IMR-90 (cell line): Measurements from ENCODE around the gene BSPRY.

ENCODE experiments used
- CEBPB ChIP-seq: IDR thresholded peaks from 2 replicates; pipeline ENCODE4 v1.6.1; 2012; ENCODE audit warnings: low read depth, low read length, improper control_type of control experiment
- CHD1 ChIP-seq: IDR thresholded peaks from 2 replicates; pipeline ENCODE4 v1.6.1; 2012; ENCODE audit warnings: low read depth, low read length, improper control_type of control experiment
- CTCF ChIP-seq: conservative IDR thresholded peaks from 2 replicates; pipeline ENCODE4 v1.5.1; 2012; ENCODE audit warnings: mild to moderate bottlenecking, low read depth, low read length, improper control_type of control experiment
- ELK1 ChIP-seq: fragments of 150-350 bp; IDR thresholded peaks from 2 replicates; pipeline ENCODE4 v1.6.1; 2016; ENCODE audit warnings: low read depth, mild to moderate bottlenecking, low read length, moderate library complexity, borderline replicate concordance
- FOS ChIP-seq: fragments of 150-350 bp; IDR thresholded peaks from 2 replicates; pipeline ENCODE4 v1.6.1; 2016; ENCODE audit warnings: low read depth, low read length
- MAFK ChIP-seq: IDR thresholded peaks from 2 replicates; pipeline ENCODE4 v1.6.1; 2012; ENCODE audit warnings: low read depth, low read length, improper control_type of control experiment
- MAZ ChIP-seq: IDR thresholded peaks from 2 replicates; pipeline ENCODE4 v1.6.1; 2012; ENCODE audit warnings: low read depth, mild to moderate bottlenecking, low read length, improper control_type of control experiment, moderate library complexity, borderline replicate concordance
- MXI1 ChIP-seq: IDR thresholded peaks from 2 replicates; pipeline ENCODE4 v1.6.1; 2012; ENCODE audit warnings: low read depth, mild to moderate bottlenecking, low read length, moderate library complexity, borderline replicate concordance
- NFE2L2 ChIP-seq: fragments of 150-350 bp; IDR thresholded peaks from 2 replicates; pipeline ENCODE4 v1.6.1; 2016; ENCODE audit warnings: low read depth, mild to moderate bottlenecking, low read length
- POLR2A ChIP-seq: IDR thresholded peaks from 2 replicates; pipeline ENCODE4 v1.6.1; 2012; ENCODE audit warnings: mild to moderate bottlenecking, low read depth, low read length
- RAD21 ChIP-seq: IDR thresholded peaks from 2 replicates; pipeline ENCODE4 v1.6.1; 2012; ENCODE audit warnings: low read length, improper control_type of control experiment
- RFX5 ChIP-seq: IDR thresholded peaks from 2 replicates; pipeline ENCODE4 v1.8.0; 2012; ENCODE audit warnings: low read depth, mild to moderate bottlenecking, low read length, moderate library complexity
- USF2 ChIP-seq: fragments of 150-350 bp; IDR thresholded peaks from 2 replicates; pipeline ENCODE4 v1.6.1; 2017; ENCODE audit warnings: mild to moderate bottlenecking, antibody characterized with exemption, low read length, low read depth

GRCh38 chr9:113373676-113374392 is 24.5 kb downstream of the BSPRY start:
- TF ChIP-seq CTCF (no peak), RFX5 (no peak), USF2 (no peak), MXI1 (no peak), POLR2A (no peak), MAFK (no peak), ELK1 (no peak), MAZ (no peak), CEBPB (no peak), NFE2L2 (no peak), CHD1 (no peak), FOS (no peak), RAD21 (no peak)
